Measurements from ENCODE around the gene SWT1. TPM values are rescaled to one million over a fixed set of nuclear protein-coding genes. Genes with fewer than 3 reads are reported as not detected.
"Not testable (repeated sequence)": the region's sequence is repeated elsewhere in the genome, so short reads cannot be mapped to it uniquely, and the experiment has no call there.

The SWT1 gene
- total RNA-seq, 1 donor from 2014 or later: 5.2 TPM

- intact Hi-C loops (cut with DNase I); ATAC-seq; DNase-seq (ENCODE audit: missing footprints): not testable (repeated sequence)
Observed at GRCh38 chr1:185234183-185234582, 77.2 kb downstream of the SWT1 start.

GRCh38 chr1:185237176-185237575 lies 80.2 kb downstream of the SWT1 start:
- ATAC-seq; DNase-seq (ENCODE audit: missing footprints); intact Hi-C loops (cut with DNase I): not testable (repeated sequence)

GRCh38 chr1:185237661-185238060 lies 80.7 kb downstream of the SWT1 start:
- no peak for DNase-seq (ENCODE audit: missing footprints)
- no peak for ATAC-seq
- intact Hi-C loops (cut with DNase I): loop anchor here (2.0 kb wide), 1 partner anchor 433 kb away; no protein-coding TSS in a partner anchor

GRCh38 chr1:185238447-185238846 lies 81.5 kb downstream of the SWT1 start:
- intact Hi-C loops (cut with DNase I): loop anchor here (2.0 kb wide), 1 partner anchor 432 kb away; no protein-coding TSS in a partner anchor
- no peak for DNase-seq (ENCODE audit: missing footprints)
- no peak for ATAC-seq

DNA sequence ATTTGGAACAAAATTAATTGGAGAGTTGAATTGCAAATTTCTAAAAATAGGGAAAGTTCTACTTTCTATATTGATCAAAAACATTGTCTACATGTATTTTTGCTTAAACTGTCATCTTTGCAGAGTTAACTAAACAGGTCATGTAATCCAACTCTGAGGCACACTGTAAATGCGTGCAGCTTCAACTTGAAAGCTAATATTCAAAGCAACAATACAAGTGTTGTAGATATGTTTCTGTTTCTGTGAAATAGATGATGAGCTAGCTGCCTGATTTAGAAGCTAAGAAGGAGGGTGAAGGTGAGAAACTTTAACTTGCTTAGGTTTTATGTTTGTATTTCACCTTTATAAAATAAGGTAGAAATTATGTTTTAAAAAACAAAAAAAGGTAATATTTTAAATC lies 82.9 kb downstream of the SWT1 start:
- intact Hi-C loops (cut with DNase I): loop anchor here (2.0 kb wide), 1 partner anchor 431 kb away; no protein-coding TSS in a partner anchor
- DNase-seq (ENCODE audit: missing footprints) (no peak), ATAC-seq (no peak)

GRCh38 chr1:185241127-185241526 lies 84.2 kb downstream of the SWT1 start:
- ATAC-seq: no peak
- intact Hi-C loops (cut with DNase I): no loop called here
- DNase-seq (ENCODE audit: missing footprints): no peak

DNA sequence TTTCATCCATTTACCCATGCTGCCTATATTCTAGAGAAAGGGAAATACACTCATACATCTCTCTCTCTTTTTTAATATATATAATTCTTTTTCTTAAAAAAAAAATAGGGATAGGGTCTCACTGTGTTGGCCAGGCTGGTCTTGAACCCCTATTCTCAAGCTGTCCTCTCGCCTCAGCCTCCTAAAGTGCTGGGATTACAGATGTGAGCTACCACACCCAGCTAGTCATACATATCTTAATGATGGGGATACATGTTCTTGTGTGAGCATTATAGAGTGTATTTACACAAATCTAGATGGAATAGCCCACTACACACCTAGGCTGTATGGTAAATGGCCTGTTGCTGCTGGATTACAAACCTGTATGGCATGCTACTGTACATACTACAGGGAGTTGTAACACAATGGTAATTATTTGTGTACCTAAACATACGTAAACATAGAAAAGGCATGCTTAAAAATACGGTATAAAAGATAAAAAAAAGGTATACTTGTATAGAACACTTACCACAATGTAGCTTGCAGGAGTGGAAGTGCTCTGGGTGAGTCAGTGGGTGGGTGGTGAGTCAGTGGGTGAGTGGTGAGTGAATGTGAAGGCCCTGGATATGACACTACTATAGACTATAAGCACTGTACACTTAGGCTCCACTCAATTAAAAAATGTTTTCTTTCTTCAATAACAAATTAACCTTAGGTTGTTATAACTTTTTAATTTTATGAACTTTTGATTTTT lies 87.2 kb downstream of the SWT1 start:
- intact Hi-C loops (cut with DNase I): no loop called here
- DNase-seq (ENCODE audit: missing footprints) (no peak), ATAC-seq (no peak)

- DNase-seq (ENCODE audit: missing footprints): no peak
- intact Hi-C loops (cut with DNase I): no loop called here
- ATAC-seq: no peak
Observed at GRCh38 chr1:185245466-185245865, 88.5 kb downstream of the SWT1 start.

DNA sequence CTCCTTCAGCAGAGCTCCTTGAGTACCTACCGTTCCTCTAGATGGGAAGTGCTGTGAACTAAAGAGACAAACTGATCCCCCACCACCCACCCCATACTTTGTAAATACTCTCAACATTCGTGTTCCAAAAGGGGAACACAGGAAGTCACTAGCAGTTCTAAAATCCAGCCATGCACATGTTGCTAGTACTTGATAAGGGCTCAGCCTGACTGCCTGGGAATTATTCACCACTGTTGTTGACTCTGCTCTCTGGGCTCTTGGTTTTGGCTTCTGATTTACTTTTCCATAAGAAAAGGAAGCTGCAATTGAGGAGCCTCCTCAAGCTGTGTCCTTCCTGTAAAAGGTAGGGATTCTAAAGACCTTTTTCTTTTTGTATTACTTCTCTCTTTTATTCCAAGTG lies 92.6 kb downstream of the SWT1 start:
- no peak for ATAC-seq
- intact Hi-C loops (cut with DNase I): no loop called here
- no peak for DNase-seq (ENCODE audit: missing footprints)

- intact Hi-C loops (cut with DNase I): no loop called here
- no peak for DNase-seq (ENCODE audit: missing footprints)
- no peak for ATAC-seq
Observed at GRCh38 chr1:185250063-185250462, 93.1 kb downstream of the SWT1 start.

GRCh38 chr1:185251928-185252327 lies 95.0 kb downstream of the SWT1 start:
- intact Hi-C loops (cut with DNase I); ATAC-seq; DNase-seq (ENCODE audit: missing footprints): not testable (repeated sequence)

- ATAC-seq; intact Hi-C loops (cut with DNase I); DNase-seq (ENCODE audit: missing footprints): not testable (repeated sequence)
Observed at GRCh38 chr1:185252404-185252803, 95.4 kb downstream of the SWT1 start.

DNA sequence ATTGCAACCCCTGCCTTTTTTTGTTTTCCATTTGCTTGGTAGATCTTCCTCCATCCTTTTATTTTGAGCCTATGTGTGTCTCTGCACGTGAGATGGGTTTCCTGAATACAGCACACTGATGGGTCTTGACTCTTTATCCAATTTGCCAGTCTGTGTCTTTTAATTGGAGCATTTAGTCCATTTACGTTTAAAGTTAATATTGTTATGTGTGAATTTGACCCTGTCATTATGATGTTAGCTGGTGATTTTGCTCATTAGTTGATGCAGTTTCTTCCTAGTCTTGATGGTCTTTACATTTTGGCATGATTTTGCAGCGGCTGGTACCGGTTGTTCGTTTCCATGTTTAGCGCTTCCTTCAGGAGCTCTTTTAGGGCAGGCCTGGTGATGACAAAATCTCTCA lies 98.6 kb downstream of the SWT1 start:
- ATAC-seq; intact Hi-C loops (cut with DNase I): not testable (repeated sequence)

GRCh38 chr1:185257116-185257949 lies 100.4 kb downstream of the SWT1 start:
- ATAC-seq; intact Hi-C loops (cut with DNase I); DNase-seq (ENCODE audit: missing footprints): not testable (repeated sequence)

More for the DNA sequence above, 98.6 kb downstream of the SWT1 start:
- not testable (repeated sequence) for DNase-seq (ENCODE audit: missing footprints)

DNA sequence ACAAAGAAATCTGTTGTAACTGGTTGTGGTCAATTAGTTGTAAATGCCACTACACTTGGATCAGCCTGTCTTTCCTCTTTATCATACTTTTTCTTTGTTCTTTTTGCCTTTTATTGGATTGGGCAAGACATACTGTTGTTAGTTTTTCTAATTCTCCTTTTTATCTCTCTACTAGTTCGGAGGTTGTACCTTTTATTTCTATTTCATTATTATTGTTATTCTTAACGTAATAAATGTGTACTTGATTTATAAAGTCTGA lies 100.9 kb downstream of the SWT1 start:
- intact Hi-C loops (cut with DNase I): no loop called here
- DNase-seq (ENCODE audit: missing footprints) (no peak), ATAC-seq (no peak)

DNA sequence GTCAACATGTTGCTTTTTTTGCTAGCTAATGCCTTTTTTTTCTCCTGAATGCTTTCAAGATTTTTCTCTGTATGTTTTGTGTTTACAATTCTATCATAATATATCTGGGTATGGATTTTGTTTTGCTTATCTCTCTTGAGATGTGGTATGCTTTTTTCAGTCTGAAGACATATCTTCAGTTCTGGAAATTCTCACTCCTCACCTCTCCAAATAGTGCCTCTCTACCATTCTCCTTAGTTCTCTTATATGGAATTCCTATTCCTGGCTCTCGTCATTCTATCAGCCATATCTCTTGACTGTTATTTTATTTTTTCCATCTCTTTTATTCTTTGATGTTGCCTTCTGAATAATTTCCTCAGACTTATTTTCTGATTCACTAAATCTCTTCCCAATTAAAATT lies 101.7 kb downstream of the SWT1 start:
- DNase-seq (ENCODE audit: missing footprints): no peak
- intact Hi-C loops (cut with DNase I): no loop called here
- no peak for ATAC-seq

DNA sequence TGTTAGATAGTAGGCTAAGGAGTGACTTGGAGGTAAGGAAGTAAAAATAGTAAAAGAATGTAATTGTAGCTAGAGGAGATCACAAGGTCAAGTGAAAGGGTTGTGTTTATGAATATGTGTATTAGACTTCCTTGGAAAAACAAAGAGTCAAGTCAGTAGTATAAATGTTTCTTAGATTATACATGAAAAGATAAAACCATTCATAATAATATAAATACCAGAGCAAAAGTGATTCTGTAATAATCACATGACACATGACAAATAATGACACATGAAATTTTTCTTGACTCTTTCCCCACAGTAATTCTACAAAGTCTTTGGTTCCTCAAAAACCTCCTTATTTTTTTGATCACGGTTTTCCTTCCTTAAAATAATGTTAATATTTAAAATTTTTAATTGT lies 103.6 kb downstream of the SWT1 start:
- intact Hi-C loops (cut with DNase I): no loop called here
- no peak for DNase-seq (ENCODE audit: missing footprints)
- ATAC-seq: no peak

GRCh38 chr1:185262151-185262550 lies 105.2 kb downstream of the SWT1 start:
- intact Hi-C loops (cut with DNase I): no loop called here
- no peak for DNase-seq (ENCODE audit: missing footprints)
- no peak for ATAC-seq

DNA sequence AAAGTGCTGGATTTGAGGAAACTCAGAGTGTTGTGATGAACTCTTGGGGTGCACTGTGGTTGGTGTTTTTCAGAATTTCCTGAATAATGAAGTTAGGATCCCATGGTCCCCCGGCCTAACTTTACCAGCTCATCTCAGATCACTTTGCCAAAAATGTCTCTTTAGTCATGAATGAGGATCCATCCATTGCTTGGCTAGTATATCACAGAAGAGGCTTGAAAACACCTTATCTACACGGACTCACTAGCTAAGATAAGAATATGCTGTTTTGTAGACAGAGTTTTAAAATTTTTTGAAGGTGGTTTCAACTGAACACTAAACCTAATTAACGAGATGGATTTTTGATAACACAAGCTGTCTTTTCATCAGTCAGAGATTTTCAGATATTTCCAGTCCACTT lies 106.3 kb downstream of the SWT1 start:
- no peak for DNase-seq (ENCODE audit: missing footprints)
- intact Hi-C loops (cut with DNase I): no loop called here
- ATAC-seq: no peak

GRCh38 chr1:185263780-185264179 lies 106.8 kb downstream of the SWT1 start:
- no peak for DNase-seq (ENCODE audit: missing footprints)
- no peak for ATAC-seq
- intact Hi-C loops (cut with DNase I): no loop called here
